ENCODE results near the gene DUSP18.
"Not testable (repeated sequence)": the region's sequence is repeated elsewhere in the genome, so short reads cannot be mapped to it uniquely, and the experiment has no call there.

The DUSP18 gene

GRCh38 chr22:30676565-30676964, 8.9 kb upstream of the DUSP18 start:
- DNase-seq: not testable (repeated sequence)

GRCh38 chr22:30675436-30675835, 7.8 kb upstream of the DUSP18 start:
- DNase-seq: peak; percentile 98

- no peak for DNase-seq
Measured at GRCh38 chr22:30674482-30674881, 6.8 kb upstream of the DUSP18 start.

- no peak for DNase-seq
Measured at GRCh38 chr22:30673136-30673535, 5.5 kb upstream of the DUSP18 start.

- no peak for DNase-seq
Measured at GRCh38 chr22:30671071-30671470, 3.4 kb upstream of the DUSP18 start.

- no peak for DNase-seq
Measured at GRCh38 chr22:30668386-30668710, 673 bp upstream of the DUSP18 start.

GRCh38 chr22:30667107-30667493, 575 bp downstream of the DUSP18 start:
- DNase-seq: peak; percentile 14

GRCh38 chr22:30665786-30666185, 1.9 kb downstream of the DUSP18 start:
- no peak for DNase-seq

GRCh38 chr22:30665266-30665665, 2.4 kb downstream of the DUSP18 start:
- no peak for DNase-seq

GRCh38 chr22:30664798-30665197, 2.9 kb downstream of the DUSP18 start:
- no peak for DNase-seq

GRCh38 chr22:30662040-30662439, 5.6 kb downstream of the DUSP18 start:
- no peak for DNase-seq

GRCh38 chr22:30655532-30655931, 12.1 kb downstream of the DUSP18 start:
- DNase-seq: no peak

GRCh38 chr22:30654361-30654760, 13.3 kb downstream of the DUSP18 start:
- DNase-seq: no peak

- no peak for DNase-seq
Measured at GRCh38 chr22:30652852-30653251, 14.8 kb downstream of the DUSP18 start.

- no peak for DNase-seq
Measured at GRCh38 chr22:30650508-30651116, 17.1 kb downstream of the DUSP18 start.

- DNase-seq: no peak
Measured at GRCh38 chr22:30649430-30650007, 18.2 kb downstream of the DUSP18 start.

- peak; percentile 11 for DNase-seq
Measured at GRCh38 chr22:30648825-30649224, 18.9 kb downstream of the DUSP18 start.

GRCh38 chr22:30647536-30647935, 20.1 kb downstream of the DUSP18 start:
- no peak for DNase-seq

- DNase-seq: no peak
Measured at GRCh38 chr22:30646518-30647160, 21.0 kb downstream of the DUSP18 start.

GRCh38 chr22:30643055-30643875, 24.4 kb downstream of the DUSP18 start:
- no peak for DNase-seq

- DNase-seq: no peak
Measured at GRCh38 chr22:30640839-30641430, 26.7 kb downstream of the DUSP18 start.

- no peak for DNase-seq
Measured at GRCh38 chr22:30640361-30640760, 27.3 kb downstream of the DUSP18 start.

- DNase-seq: no peak
Measured at GRCh38 chr22:30637701-30638114, 30.0 kb downstream of the DUSP18 start.
